Muscle of arm (tissue), 14 donors: ENCODE measurements around the gene KRT20. TPM values are rescaled to one million over a fixed set of nuclear protein-coding genes. Genes with fewer than 3 reads are reported as not detected.
"Not testable (repeated sequence)": the region's sequence is repeated elsewhere in the genome, so short reads cannot be mapped to it uniquely, and the experiment has no call there.

Experiments
- DNase-seq: peaks from one replicate; pipeline ENCODE4 v3.0.0-alpha.2; 2013
- long read RNA-seq, 11 donors: transcript quantifications; one replicate each; lab custom pipeline, GENCODE V29; 2026
- polyA plus RNA-seq, 12 donors: library from polyadenylated mRNA; unstranded; fragments of 120-200 nt; gene quantifications; one replicate each; pipeline ENCODE4 v1.2.1, GENCODE V29; 2013; ENCODE audit not compliant: insufficient read length in 12 of 12

KRT20 gene
- 1 to 10 TPM in 1 of 12 donors, under 1 TPM in 4, not detected in 7; 0.07 to 1.9 (median 0.22) TPM for polyA plus RNA-seq
- long read RNA-seq, donor 1, transcript KRT20-201 (8 exons, 1,737 nt), result major isoform, 23 of 48 reads
- long read RNA-seq, donor 1, partial matches to known transcripts, result 23 of 48 reads
- long read RNA-seq, donor 1, other reads (novel, unspliced or antisense), result 0 of 48 reads
- long read RNA-seq, donor 2, result 0 reads
- long read RNA-seq, donor 3, result 0 reads
- long read RNA-seq, donor 4, result 0 reads
- long read RNA-seq, donor 5, result 0 reads
- long read RNA-seq, donor 6, result 0 reads
- long read RNA-seq, donor 7, result 0 reads
- long read RNA-seq, donor 8, partial matches to known transcripts, result 0 of 1 reads
- long read RNA-seq, donor 8, other reads (novel, unspliced or antisense), result 0 of 1 reads
- long read RNA-seq, donor 9, result 0 reads
- long read RNA-seq, donor 10, result 0 reads
- long read RNA-seq, donor 11, result 0 reads

GRCh38 chr17:40884708-40885512, at the start of gene KRT20:
TSS of gene KRT20 (minus strand) at chr17:40885242. CDS start at chr17:40885185, 57 bp downstream.
- no peak for DNase-seq

- no peak for DNase-seq
Observed at GRCh38 chr17:40932608-40933007, 47.6 kb upstream of the KRT20 start.

- no peak for DNase-seq
Observed at GRCh38 chr17:40931311-40931710, 46.3 kb upstream of the KRT20 start.

- no peak for DNase-seq
Observed at GRCh38 chr17:40926341-40926740, 41.3 kb upstream of the KRT20 start.

GRCh38 chr17:40922239-40922638, 37.2 kb upstream of the KRT20 start:
- no peak for DNase-seq

GRCh38 chr17:40921026-40921425, 36.0 kb upstream of the KRT20 start:
- DNase-seq, result no peak

GRCh38 chr17:40917116-40917515, 32.1 kb upstream of the KRT20 start:
- DNase-seq, result not testable (repeated sequence)

GRCh38 chr17:40916366-40916765, 31.3 kb upstream of the KRT20 start:
- DNase-seq, result no peak

- DNase-seq, result no peak
Observed at GRCh38 chr17:40915721-40916256, 30.7 kb upstream of the KRT20 start.

- DNase-seq, result no peak
Observed at GRCh38 chr17:40915199-40915661, 30.2 kb upstream of the KRT20 start.

- no peak for DNase-seq
Observed at GRCh38 chr17:40914075-40914855, 29.2 kb upstream of the KRT20 start.

GRCh38 chr17:40912486-40913210, 27.6 kb upstream of the KRT20 start:
- DNase-seq, result no peak

- peak; percentile 18 for DNase-seq
Observed at GRCh38 chr17:40910441-40910841, 25.4 kb upstream of the KRT20 start.

GRCh38 chr17:40909755-40910154, 24.7 kb upstream of the KRT20 start:
- DNase-seq, result no peak

- peak; percentile 76 for DNase-seq
Observed at GRCh38 chr17:40909351-40909750, 24.3 kb upstream of the KRT20 start.

- DNase-seq, result no peak
Observed at GRCh38 chr17:40906613-40907012, 21.6 kb upstream of the KRT20 start.

- no peak for DNase-seq
Observed at GRCh38 chr17:40905370-40905769, 20.3 kb upstream of the KRT20 start.

- DNase-seq, result no peak
Observed at GRCh38 chr17:40903129-40903847, 18.2 kb upstream of the KRT20 start.

GRCh38 chr17:40902498-40902897, 17.5 kb upstream of the KRT20 start:
- no peak for DNase-seq

- DNase-seq, result no peak
Observed at GRCh38 chr17:40901981-40902474, 17.0 kb upstream of the KRT20 start.
